UCSD-AML1 (cell line): ENCODE results near the gene SYCP3.

Experiments
- DNase-seq: peaks from one replicate; lab custom pipeline; 2025; ENCODE audit not compliant: unreplicated experiment; lab: John Stamatoyannopoulos, UW

The SYCP3 gene

DNA sequence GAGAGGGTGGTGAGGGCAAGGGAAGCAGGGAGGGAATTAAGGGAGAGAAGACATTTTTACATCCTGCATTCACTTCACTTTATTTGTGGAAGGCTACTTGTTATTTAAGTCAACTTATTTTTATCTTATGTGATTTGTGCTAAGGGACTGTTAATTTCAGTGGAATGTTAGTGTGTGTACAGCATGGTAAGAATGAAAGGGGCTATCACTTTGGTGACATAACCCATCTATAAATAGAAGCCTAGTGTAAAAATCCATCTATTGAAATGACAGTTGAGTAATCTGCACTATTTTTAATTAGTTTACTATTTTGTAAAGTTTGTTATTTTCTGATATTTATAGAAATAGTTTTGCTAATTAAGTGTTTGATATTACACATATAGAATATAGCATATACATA is 58.6 kb downstream of the SYCP3 start:
- DNase-seq, result no peak

DNA sequence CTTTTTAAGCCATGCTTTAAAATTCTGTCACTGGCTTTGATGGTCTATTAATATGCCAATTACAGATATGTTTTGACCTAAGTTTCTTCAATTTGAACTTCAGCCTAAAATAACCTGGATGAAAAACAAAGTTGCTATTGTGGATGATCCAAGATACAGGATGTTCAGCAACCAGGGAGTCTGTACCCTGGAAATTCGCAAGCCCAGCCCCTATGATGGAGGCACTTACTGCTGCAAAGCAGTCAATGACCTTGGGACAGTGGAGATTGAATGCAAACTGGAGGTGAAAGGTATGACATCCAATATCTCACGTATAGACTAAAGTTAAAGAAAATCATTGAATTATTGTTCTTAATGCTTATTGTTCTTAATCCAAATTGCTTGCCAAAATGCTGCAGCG is 59.0 kb downstream of the SYCP3 start:
- no peak for DNase-seq
